ENCODE results near the gene CCDC192.

Gene CCDC192

GRCh38 chr5:127978738-127979300 is 275.6 kb downstream of the CCDC192 start:
- Histone ChIP-seq H3K9me3 (ENCODE audit: low read length) (no peaks in the 10 kb centered on the region), H3K36me3 (ENCODE audit: insufficient read depth, low read length) (no peaks in the 10 kb centered on the region), H3K4me1 (ENCODE audit: insufficient read depth, low read length) (peaks cover 2% of the 10 kb centered on the region), H3K4me3 (ENCODE audit: low read length) (no peak overlapping the region), H2AFZ (ENCODE audit: low read depth, low read length) (no peak overlapping the region), H3K27me3 (ENCODE audit: insufficient read depth, low read length) (no peaks in the 10 kb centered on the region)

GRCh38 chr5:127979475-127979874 is 276.3 kb downstream of the CCDC192 start:
- H3K4me1 ChIP-seq (ENCODE audit: insufficient read depth, low read length): peaks cover 2% of the 10 kb centered on the region
- no peaks in the 10 kb centered on the region for H3K9me3 ChIP-seq (ENCODE audit: low read length)
- H3K4me3 ChIP-seq (ENCODE audit: low read length): no peak overlapping the region
- H3K36me3 ChIP-seq (ENCODE audit: insufficient read depth, low read length): no peaks in the 10 kb centered on the region
- H2AFZ ChIP-seq (ENCODE audit: low read depth, low read length): no peak overlapping the region
- H3K27me3 ChIP-seq (ENCODE audit: insufficient read depth, low read length): no peaks in the 10 kb centered on the region

- H3K4me3 ChIP-seq (ENCODE audit: low read length): no peak overlapping the region
- H3K36me3 ChIP-seq (ENCODE audit: insufficient read depth, low read length): no peaks in the 10 kb centered on the region
- no peak overlapping the region for H2AFZ ChIP-seq (ENCODE audit: low read depth, low read length)
- no peaks in the 10 kb centered on the region for H3K9me3 ChIP-seq (ENCODE audit: low read length)
- peaks cover 2% of the 10 kb centered on the region for H3K4me1 ChIP-seq (ENCODE audit: insufficient read depth, low read length)
- no peaks in the 10 kb centered on the region for H3K27me3 ChIP-seq (ENCODE audit: insufficient read depth, low read length)
Observed at GRCh38 chr5:127980843-127981242, 277.7 kb downstream of the CCDC192 start.

- Histone ChIP-seq H3K4me1 (ENCODE audit: insufficient read depth, low read length) (no peaks in the 10 kb centered on the region), H3K9me3 (ENCODE audit: low read length) (no peaks in the 10 kb centered on the region), H3K36me3 (ENCODE audit: insufficient read depth, low read length) (no peaks in the 10 kb centered on the region), H3K27me3 (ENCODE audit: insufficient read depth, low read length) (no peaks in the 10 kb centered on the region), H3K4me3 (ENCODE audit: low read length) (no peak overlapping the region), H2AFZ (ENCODE audit: low read depth, low read length) (no peak overlapping the region)
Observed at GRCh38 chr5:127981498-127981897, 278.3 kb downstream of the CCDC192 start.

- no peak overlapping the region for H3K4me3 ChIP-seq (ENCODE audit: low read length)
- no peaks in the 10 kb centered on the region for H3K36me3 ChIP-seq (ENCODE audit: insufficient read depth, low read length)
- no peaks in the 10 kb centered on the region for H3K4me1 ChIP-seq (ENCODE audit: insufficient read depth, low read length)
- H2AFZ ChIP-seq (ENCODE audit: low read depth, low read length): no peak overlapping the region
- H3K9me3 ChIP-seq (ENCODE audit: low read length): no peaks in the 10 kb centered on the region
- H3K27me3 ChIP-seq (ENCODE audit: insufficient read depth, low read length): no peaks in the 10 kb centered on the region
Observed at GRCh38 chr5:127985811-127986325, 282.7 kb downstream of the CCDC192 start.

GRCh38 chr5:127987354-127988145 is 284.4 kb downstream of the CCDC192 start:
- no peak overlapping the region for H3K4me3 ChIP-seq (ENCODE audit: low read length)
- no peaks in the 10 kb centered on the region for H3K27me3 ChIP-seq (ENCODE audit: insufficient read depth, low read length)
- H3K4me1 ChIP-seq (ENCODE audit: insufficient read depth, low read length): no peaks in the 10 kb centered on the region
- H3K9me3 ChIP-seq (ENCODE audit: low read length): no peaks in the 10 kb centered on the region
- no peak overlapping the region for H2AFZ ChIP-seq (ENCODE audit: low read depth, low read length)
- H3K36me3 ChIP-seq (ENCODE audit: insufficient read depth, low read length): no peaks in the 10 kb centered on the region

- no peak overlapping the region for H2AFZ ChIP-seq (ENCODE audit: low read depth, low read length)
- no peaks in the 10 kb centered on the region for H3K4me1 ChIP-seq (ENCODE audit: insufficient read depth, low read length)
- no peaks in the 10 kb centered on the region for H3K36me3 ChIP-seq (ENCODE audit: insufficient read depth, low read length)
- H3K27me3 ChIP-seq (ENCODE audit: insufficient read depth, low read length): no peaks in the 10 kb centered on the region
- H3K9me3 ChIP-seq (ENCODE audit: low read length): no peaks in the 10 kb centered on the region
- H3K4me3 ChIP-seq (ENCODE audit: low read length): no peak overlapping the region
Observed at GRCh38 chr5:127988146-127988760, 285.1 kb downstream of the CCDC192 start.
